GM18502 (cell line): ENCODE measurements around the gene GRM3.
"Not testable (repeated sequence)": the region's sequence is repeated elsewhere in the genome, so short reads cannot be mapped to it uniquely, and the experiment has no call there.

Experiments used
- ATAC-seq: cut with Tn5 transposase; IDR thresholded peaks from one replicate; pipeline ENCODE4 v1.9.1; 2021; ENCODE audit warnings: mild to moderate bottlenecking; ENCODE audit not compliant: unreplicated experiment, poor library complexity

Gene GRM3

GRCh38 chr7:86643561-86644281 is at the start of gene GRM3:
Gene GRM3, plus strand, starts transcription at chr7:86643909. Its CDS starts 121,237 bp downstream, at chr7:86765146.
- ATAC-seq: no peak

GRCh38 chr7:86598311-86598710 is 45.4 kb upstream of the GRM3 start:
- ATAC-seq: no peak

- ATAC-seq: no peak
These were observed 45.0 kb upstream of the GRM3 start for GRCh38 chr7:86598721-86599120.

- no peak for ATAC-seq
These were observed 43.0 kb upstream of the GRM3 start for GRCh38 chr7:86600506-86601290.

GRCh38 chr7:86615711-86616110 is 28.0 kb upstream of the GRM3 start:
- not testable (repeated sequence) for ATAC-seq

- no peak for ATAC-seq
These were observed 844 bp downstream of the GRM3 start for GRCh38 chr7:86644282-86645224.

- no peak for ATAC-seq
These were observed 1.5 kb downstream of the GRM3 start for GRCh38 chr7:86645225-86645608.

- no peak for ATAC-seq
These were observed 2.1 kb downstream of the GRM3 start for GRCh38 chr7:86645676-86646276.

GRCh38 chr7:86647385-86648094 is 3.8 kb downstream of the GRM3 start:
- ATAC-seq: no peak

- no peak for ATAC-seq
These were observed 4.5 kb downstream of the GRM3 start for GRCh38 chr7:86648169-86648568.

GRCh38 chr7:86653919-86654659 is 10.4 kb downstream of the GRM3 start:
- no peak for ATAC-seq

- no peak for ATAC-seq
These were observed 14.2 kb downstream of the GRM3 start for GRCh38 chr7:86657948-86658347.

GRCh38 chr7:86660950-86661462 is 17.3 kb downstream of the GRM3 start:
- ATAC-seq: no peak

GRCh38 chr7:86664486-86664885 is 20.8 kb downstream of the GRM3 start:
- no peak for ATAC-seq

- ATAC-seq: no peak
These were observed 21.3 kb downstream of the GRM3 start for GRCh38 chr7:86664991-86665390.

- no peak for ATAC-seq
These were observed 22.0 kb downstream of the GRM3 start for GRCh38 chr7:86665669-86666068.

GRCh38 chr7:86667732-86668131 is 24.0 kb downstream of the GRM3 start:
- ATAC-seq: peak; percentile 53

- ATAC-seq: no peak
These were observed 24.6 kb downstream of the GRM3 start for GRCh38 chr7:86668315-86668714.

- no peak for ATAC-seq
These were observed 44.1 kb downstream of the GRM3 start for GRCh38 chr7:86687831-86688230.
